HG03103 (cell line): ENCODE results near the gene SMIM10L1.

Experiments
- ATAC-seq: cut with Tn5 transposase; IDR thresholded peaks from one replicate; pipeline ENCODE4 v1.9.1; 2021; ENCODE audit warnings: low read depth; ENCODE audit not compliant: unreplicated experiment

The SMIM10L1 gene

DNA sequence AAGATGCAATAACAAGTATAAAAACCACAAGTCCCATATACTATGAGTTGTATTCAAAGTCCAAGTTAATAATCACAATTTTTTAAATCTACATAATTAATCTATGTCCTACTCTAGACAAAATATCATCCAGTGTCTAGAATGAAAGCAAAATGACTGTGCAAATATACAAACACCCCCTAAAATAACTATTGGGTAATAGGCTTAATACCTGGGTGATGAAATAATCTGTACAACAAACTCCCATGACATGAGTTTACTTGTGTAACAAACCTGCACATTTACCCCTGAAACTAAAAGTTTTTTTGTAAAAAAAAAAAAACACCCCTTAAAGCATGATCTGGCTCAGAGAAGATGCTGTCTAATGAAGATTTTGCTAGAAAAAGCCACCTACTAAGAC, 11.5 kb downstream of the SMIM10L1 start:
- no peak for ATAC-seq

DNA sequence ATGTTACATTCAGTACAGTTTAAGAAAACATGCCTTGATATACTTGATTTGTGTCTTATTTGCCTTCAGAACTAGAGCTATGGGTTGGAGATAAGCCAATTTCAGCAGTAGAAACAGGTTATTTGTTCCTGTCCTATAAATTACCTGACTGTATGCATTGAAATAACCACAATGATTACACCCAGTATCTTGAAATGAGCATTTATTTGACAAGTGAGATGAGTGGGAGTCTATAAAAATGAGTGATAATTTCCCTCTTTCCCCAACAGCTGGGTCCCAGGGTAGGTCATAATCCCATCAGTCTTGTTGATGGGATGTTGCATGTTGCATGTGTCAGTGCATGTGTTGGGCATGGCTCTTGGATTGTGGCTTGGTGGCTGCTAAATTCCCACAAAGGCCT, 12.0 kb downstream of the SMIM10L1 start:
- ATAC-seq, result no peak

DNA sequence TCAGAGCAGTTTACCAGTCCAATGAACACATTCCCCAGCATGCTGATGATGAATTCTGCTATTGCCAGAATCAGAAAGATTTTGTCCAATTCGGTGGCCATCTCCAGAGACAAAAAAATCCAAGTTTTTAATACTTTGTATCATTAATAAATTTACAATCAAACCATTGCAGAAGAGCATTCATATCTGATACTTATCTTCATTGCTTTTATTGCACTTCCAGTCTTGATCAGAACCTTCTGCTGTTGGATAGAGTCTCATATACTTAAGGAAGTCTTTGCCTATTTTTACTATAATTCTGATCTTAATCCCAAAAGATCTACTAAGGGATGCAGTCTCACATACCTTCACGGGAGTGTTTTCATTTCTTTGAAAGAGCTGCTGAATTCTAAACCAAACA, 15.8 kb downstream of the SMIM10L1 start, which contains the start of gene TAS2R42:
TAS2R42 (minus strand) TSS at position 101 of the 400 bp plus-strand sequence; CDS start at position 101, 0 bp downstream.
- no peak for ATAC-seq

DNA sequence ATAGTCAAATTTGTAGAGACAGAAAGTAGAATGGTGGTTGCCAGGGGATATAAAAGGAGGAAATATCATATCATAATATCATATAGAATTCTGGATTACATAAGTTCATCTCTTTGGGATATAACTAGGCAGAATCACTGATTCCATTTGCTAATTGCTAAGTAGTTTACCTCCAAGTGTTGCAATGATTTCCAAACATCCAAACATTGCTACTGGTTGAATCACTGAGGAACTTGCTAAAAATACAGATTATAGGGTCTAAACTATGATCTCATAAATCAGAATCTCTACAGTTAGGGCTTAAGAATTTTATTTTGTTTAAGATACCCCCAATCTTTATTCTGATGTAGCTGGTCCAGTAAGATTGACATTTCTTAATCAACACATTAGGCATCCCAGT, 31.8 kb downstream of the SMIM10L1 start:
- ATAC-seq, result no peak

DNA sequence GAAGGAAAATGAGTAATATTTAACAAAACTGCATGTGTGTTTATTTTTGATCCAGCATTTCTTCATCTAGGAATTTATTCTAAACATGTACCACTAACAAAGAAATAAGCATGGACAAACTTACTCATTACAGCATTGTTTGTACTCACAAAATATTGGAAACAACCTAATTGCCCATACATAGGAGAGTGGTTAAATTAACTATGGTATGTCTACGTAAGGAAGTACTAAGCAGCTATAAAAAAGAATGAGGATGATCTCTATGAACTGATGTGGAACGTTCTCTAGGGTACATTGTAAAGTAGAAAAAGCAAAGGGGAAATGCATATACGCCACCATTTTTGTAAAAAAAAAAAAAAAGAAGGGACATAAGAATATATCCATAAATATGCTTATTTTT, 33.2 kb downstream of the SMIM10L1 start:
- no peak for ATAC-seq

DNA sequence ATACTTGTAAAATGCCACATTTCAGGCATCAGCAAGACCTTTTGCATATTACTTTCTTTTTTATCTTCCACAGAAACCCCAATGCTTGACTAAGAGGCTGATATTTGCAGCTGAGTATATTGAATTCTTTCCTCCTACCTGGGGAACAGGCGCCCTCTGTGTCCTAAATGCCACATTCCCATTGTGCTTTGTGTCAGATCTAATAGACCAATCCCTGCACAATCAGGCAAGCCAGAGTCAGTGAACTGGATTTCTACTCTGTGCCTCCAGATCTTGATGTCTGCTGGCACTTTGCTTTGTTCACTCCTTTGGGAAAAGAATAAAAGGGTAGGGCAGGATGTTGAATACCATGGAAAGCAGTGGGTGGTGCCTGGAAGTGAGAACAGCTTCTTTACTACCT, 38.1 kb downstream of the SMIM10L1 start:
- no peak for ATAC-seq
